Epithelial cell of proximal tubule (primary cell): ENCODE measurements around the gene NEGR1. TPM values are rescaled to one million over a fixed set of nuclear protein-coding genes. Genes with fewer than 3 reads are reported as not detected.

ENCODE experiments used
- DNase-seq: peaks from one replicate; pipeline ENCODE4 v3.0.0-alpha.2; 2011; ENCODE audit warnings: low read depth
- H3K4me3 ChIP-seq: 2 replicates; pipeline ENCODE4 v1.5.1; 2011; ENCODE audit warnings: low read depth, mild to moderate bottlenecking, low read length
- total RNA-seq: library from RNA; depleted of rRNA; stranded (reverse); fragments of >200 nt; gene quantifications from 2 replicates; pipeline ENCODE4 v1.2.3, GENCODE V29; 2015
- TF ChIP-seq, protein P1 (sequence below): conservative IDR thresholded peaks from 2 replicates; pipeline ENCODE4 v1.5.1; 2012; ENCODE audit warnings: low read depth, mild to moderate bottlenecking, low read length

Gene NEGR1
- total RNA-seq, 1 donor from 2014 or later, result 3.1 TPM

DNA sequence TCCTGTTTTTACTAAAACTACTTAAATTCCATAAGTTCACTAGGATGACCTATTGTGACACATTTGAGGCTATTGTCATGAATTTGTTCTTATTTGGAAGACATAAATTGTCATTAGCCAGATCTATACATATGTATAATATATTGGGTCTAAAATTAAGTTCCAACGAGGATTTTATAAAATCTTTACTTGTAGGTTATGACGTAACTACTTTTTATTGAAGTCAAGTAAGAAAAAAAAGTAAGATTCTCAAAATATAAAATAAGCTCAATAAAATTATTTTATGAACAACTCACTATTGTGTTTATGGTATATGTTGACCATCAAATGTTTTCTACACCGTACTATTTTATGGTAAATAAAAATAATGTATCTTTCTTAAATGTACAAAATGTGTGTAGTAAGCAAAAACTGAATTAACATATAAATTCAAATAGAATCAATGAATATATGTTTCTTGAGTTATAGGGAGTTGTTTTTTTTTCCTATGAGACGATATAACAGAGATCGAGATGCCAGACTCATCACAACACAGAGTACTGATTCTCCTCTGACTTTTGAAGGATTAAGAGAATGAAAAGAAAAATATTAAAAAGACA, 64.1 kb downstream of the NEGR1 start:
- no peak for DNase-seq
- TF ChIP-seq, protein P1, sequence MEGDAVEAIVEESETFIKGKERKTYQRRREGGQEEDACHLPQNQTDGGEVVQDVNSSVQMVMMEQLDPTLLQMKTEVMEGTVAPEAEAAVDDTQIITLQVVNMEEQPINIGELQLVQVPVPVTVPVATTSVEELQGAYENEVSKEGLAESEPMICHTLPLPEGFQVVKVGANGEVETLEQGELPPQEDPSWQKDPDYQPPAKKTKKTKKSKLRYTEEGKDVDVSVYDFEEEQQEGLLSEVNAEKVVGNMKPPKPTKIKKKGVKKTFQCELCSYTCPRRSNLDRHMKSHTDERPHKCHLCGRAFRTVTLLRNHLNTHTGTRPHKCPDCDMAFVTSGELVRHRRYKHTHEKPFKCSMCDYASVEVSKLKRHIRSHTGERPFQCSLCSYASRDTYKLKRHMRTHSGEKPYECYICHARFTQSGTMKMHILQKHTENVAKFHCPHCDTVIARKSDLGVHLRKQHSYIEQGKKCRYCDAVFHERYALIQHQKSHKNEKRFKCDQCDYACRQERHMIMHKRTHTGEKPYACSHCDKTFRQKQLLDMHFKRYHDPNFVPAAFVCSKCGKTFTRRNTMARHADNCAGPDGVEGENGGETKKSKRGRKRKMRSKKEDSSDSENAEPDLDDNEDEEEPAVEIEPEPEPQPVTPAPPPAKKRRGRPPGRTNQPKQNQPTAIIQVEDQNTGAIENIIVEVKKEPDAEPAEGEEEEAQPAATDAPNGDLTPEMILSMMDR, result no peak
- H3K4me3 ChIP-seq, result no peak overlapping the region

DNA sequence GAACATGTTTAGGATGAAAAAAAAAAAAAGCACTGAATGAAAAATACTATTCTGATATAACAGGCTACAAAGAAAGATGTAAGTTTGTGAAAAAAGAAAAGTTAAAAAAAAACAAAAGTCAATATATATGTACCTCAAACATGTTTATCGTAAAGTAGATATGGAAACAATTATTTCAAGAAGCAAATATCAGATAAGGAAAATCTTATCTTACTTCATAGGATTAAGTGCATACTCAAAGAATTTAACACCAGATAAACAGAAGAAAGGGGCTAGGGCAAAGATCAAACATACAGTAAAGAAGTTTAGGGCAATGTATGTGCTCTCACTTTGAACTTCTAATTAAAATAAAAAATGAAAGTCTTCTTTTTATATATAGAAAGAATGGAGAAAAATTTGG, 75.3 kb downstream of the NEGR1 start:
- no peak overlapping the region for H3K4me3 ChIP-seq
- TF ChIP-seq, protein P1, result no peak
- no peak for DNase-seq

DNA sequence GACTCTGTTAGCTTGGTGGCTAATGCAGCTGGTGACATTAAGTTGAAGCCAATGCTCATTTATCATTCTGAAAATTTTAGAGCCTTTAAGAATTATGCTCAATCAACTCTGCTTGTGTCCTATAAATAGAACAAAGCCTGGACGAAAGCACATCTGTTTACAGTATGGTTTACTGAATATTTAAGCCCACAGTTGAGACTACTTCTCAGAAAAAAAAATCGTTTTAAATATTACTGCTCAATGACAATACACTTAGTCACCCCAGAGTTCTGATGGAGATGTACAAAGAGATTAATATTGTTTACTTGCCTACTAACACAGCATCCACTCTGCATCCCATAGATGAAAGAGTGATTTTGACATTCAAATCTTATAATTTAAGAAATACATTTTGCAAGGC, 79.6 kb downstream of the NEGR1 start:
- TF ChIP-seq, protein P1, result no peak
- no peak overlapping the region for H3K4me3 ChIP-seq
- no peak for DNase-seq

DNA sequence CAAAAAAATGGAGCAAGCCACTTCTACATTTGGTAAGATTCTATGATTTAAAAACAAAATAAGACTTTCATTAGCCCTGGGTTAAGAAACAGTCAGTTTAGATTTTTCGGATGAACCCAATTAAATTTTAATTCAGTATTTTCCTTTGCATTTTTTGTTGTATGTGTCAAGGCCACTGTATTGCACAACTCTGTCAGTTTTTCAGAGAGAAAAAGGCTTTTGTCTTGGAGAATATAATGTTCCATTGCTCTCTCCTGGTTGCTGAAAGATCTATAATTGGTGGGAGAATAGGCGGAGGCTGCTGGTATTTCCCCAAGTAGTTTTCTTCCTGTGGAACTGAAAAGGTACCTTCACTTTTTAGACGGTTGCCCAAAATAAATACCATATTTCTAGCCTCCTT, 84.6 kb downstream of the NEGR1 start:
- no peak for DNase-seq
- TF ChIP-seq, protein P1, result no peak
- H3K4me3 ChIP-seq, result no peak overlapping the region

DNA sequence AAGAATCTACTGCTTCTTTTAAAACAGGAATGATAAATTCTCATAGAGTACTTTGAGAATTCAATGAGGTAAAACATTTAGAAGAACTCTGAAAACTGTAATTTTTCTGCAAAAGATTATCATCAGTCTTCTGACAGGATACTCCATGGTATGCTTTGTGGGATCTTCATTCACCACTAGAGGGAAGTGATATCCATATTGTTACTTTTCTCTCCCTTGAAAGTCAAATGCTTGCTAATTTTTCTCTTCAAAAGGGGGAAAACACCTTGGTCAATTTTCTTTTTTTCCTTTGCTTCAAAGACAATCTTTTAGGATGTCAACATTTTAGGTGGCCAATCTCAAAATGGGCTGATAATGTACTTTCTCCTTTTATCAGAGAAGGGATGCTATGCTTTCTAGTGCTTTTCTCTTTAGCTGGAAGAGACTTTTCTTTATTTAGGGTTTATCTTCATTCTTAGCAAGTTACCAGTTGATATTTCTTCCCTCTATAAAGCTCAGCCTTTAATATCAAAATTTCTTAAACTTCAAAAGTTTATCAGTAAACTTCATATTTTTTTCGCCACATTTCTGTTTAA, 95.5 kb downstream of the NEGR1 start:
- TF ChIP-seq, protein P1, result peak; percentile 69
- no peak for DNase-seq

DNA sequence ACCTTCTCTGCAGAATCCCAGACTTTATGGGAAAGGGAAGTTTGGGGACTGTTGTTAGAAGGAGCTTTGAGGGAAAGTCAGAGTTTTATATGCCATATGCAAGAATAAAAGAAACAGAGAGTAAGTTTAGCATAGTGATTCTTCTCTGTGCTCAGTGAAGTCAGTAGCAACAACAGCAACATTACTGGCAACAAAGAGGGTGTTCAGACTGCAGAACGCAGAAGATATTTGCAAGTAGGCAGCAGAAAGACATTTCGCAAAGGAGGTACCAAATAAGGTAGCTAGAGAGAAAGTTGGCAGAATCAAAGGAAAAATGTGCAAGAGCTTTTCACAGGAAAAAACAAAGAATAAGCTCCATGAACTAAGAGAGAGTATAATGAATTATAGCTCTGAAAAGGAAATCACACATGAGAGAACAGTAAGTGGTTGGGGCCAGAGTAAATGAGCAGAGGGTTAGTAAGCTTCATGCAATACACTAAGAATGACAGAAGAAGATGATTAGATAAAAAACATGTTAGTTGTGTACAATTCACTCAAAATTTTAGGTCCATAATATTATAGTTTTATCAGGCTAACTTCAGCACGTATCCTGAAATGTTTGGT, 98.1 kb downstream of the NEGR1 start:
- H3K4me3 ChIP-seq, result no peak overlapping the region
- no peak for DNase-seq
- TF ChIP-seq, protein P1, result no peak

More for the DNA sequence above, 95.5 kb downstream of the NEGR1 start:
- no peak overlapping the region for H3K4me3 ChIP-seq
